HEK293T (cell line): ENCODE measurements around the gene ACYP1.

Experiments used
- CTCF ChIA-PET: fragments of 350-600 bp; formaldehyde crosslinking; extraction: SDS; loops from one replicate; lab custom pipeline; 2021; ENCODE audit warnings: antibody characterized with exemption, inconsistent platforms; lab: Yijun Ruan, JAX
- POLR2A ChIA-PET: fragments of 350-600 bp; formaldehyde crosslinking; extraction: SDS; loops from one replicate; lab custom pipeline; 2020; ENCODE audit warnings: antibody characterized with exemption, inconsistent platforms; lab: Yijun Ruan, JAX
- DNase-seq: peaks from one replicate; pipeline ENCODE4 v3.0.0; 2012; ENCODE audit warnings: mixed read lengths; ENCODE audit errors: extremely low spot score
- ARNT ChIP-seq: fragments of 450-650 bp; IDR thresholded peaks from 2 replicates; pipeline ENCODE4 v1.6.1; 2017; ENCODE audit warnings: mild to moderate bottlenecking
- BHLHE40 ChIP-seq: fragments of 450-650 bp; IDR thresholded peaks from 2 replicates; pipeline ENCODE4 v1.6.1; 2016; ENCODE audit warnings: mild to moderate bottlenecking, moderate library complexity, borderline replicate concordance
- CTBP1 ChIP-seq: fragments of 450-650 bp; IDR thresholded peaks from 2 replicates; pipeline ENCODE4 v1.6.1; 2016; ENCODE audit warnings: borderline replicate concordance
- ELF4 ChIP-seq: fragments of 450-650 bp; IDR thresholded peaks from 2 replicates; pipeline ENCODE4 v1.6.1; 2017; ENCODE audit warnings: antibody characterized with exemption
- FOXA1 ChIP-seq: fragments of 450-650 bp; IDR thresholded peaks from 2 replicates; pipeline ENCODE4 v1.6.1; 2016; ENCODE audit warnings: mild to moderate bottlenecking
- FOXK2 ChIP-seq: fragments of 450-650 bp; IDR thresholded peaks from 2 replicates; pipeline ENCODE4 v1.6.1; 2016; ENCODE audit warnings: mild to moderate bottlenecking
- FOXM1 ChIP-seq: fragments of 450-650 bp; IDR thresholded peaks from 2 replicates; pipeline ENCODE4 v1.6.1; 2017; ENCODE audit warnings: mild to moderate bottlenecking, borderline replicate concordance
- HDGF ChIP-seq: fragments of 450-650 bp; IDR thresholded peaks from 2 replicates; pipeline ENCODE4 v1.6.1; 2017; ENCODE audit warnings: antibody characterized with exemption, borderline replicate concordance
- L3MBTL2 ChIP-seq: fragments of 450-650 bp; conservative IDR thresholded peaks from 2 replicates; pipeline ENCODE4 v1.6.1; 2016; ENCODE audit warnings: mild to moderate bottlenecking
- LEF1 ChIP-seq: fragments of 450-650 bp; IDR thresholded peaks from 2 replicates; pipeline ENCODE4 v1.6.1; 2017; ENCODE audit warnings: mild to moderate bottlenecking, borderline replicate concordance
- NFRKB ChIP-seq: fragments of 450-650 bp; IDR thresholded peaks from 2 replicates; pipeline ENCODE4 v1.6.1; 2016; ENCODE audit warnings: mild to moderate bottlenecking, moderate library complexity
- SP1 ChIP-seq: fragments of 450-650 bp; IDR thresholded peaks from 2 replicates; pipeline ENCODE4 v1.6.1; 2017
- SUZ12 ChIP-seq: fragments of 450-650 bp; IDR thresholded peaks from 2 replicates; pipeline ENCODE4 v1.6.1; 2016; ENCODE audit warnings: mild to moderate bottlenecking
- TARDBP ChIP-seq: fragments of 450-650 bp; IDR thresholded peaks from 2 replicates; pipeline ENCODE4 v1.6.1; 2016
- ZNF384 ChIP-seq: fragments of 450-650 bp; IDR thresholded peaks from 2 replicates; pipeline ENCODE4 v1.6.1; 2016
- TF ChIP-seq, protein P1 (sequence below): fragments of 450-650 bp; IDR thresholded peaks from 2 replicates; pipeline ENCODE4 v1.6.1; 2016

ACYP1 gene

DNA sequence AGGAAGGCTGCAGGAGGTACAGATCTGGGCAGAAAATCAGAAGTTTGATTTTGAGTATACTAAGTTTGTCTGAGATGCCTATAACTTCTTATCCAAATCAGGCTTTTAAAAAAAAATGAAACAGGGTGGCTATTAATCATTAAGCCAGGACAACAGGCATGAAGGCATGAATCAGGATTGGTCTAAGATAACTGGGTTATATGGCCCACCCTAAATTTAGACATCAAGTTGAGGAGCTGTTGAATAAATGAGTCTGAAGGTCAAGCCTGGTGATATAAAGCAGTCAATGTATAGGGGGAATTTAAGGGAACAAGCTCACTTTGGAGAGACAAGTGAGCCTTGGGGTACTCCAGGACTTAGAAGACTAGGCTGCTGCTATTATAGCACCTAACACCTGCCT is 34.4 kb upstream of the ACYP1 start:
- POLR2A ChIA-PET, result no interaction called here
- CTCF ChIA-PET, result no interaction called here
- TF ChIP-seq, protein P1, sequence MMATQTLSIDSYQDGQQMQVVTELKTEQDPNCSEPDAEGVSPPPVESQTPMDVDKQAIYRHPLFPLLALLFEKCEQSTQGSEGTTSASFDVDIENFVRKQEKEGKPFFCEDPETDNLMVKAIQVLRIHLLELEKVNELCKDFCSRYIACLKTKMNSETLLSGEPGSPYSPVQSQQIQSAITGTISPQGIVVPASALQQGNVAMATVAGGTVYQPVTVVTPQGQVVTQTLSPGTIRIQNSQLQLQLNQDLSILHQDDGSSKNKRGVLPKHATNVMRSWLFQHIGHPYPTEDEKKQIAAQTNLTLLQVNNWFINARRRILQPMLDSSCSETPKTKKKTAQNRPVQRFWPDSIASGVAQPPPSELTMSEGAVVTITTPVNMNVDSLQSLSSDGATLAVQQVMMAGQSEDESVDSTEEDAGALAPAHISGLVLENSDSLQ, result no peak
- TF ChIP-seq SUZ12, result no peak
- no peak for TF ChIP-seq FOXA1
- TF ChIP-seq CTBP1, result no peak
- TF ChIP-seq ZNF384, result no peak
- no peak for TF ChIP-seq FOXM1
- no peak for TF ChIP-seq TARDBP
- TF ChIP-seq NFRKB, result no peak
- TF ChIP-seq HDGF, result no peak
- TF ChIP-seq SP1, result no peak
- no peak for TF ChIP-seq LEF1
- no peak for TF ChIP-seq BHLHE40
- no peak for TF ChIP-seq ARNT
- no peak for TF ChIP-seq FOXK2
- no peak for DNase-seq

DNA sequence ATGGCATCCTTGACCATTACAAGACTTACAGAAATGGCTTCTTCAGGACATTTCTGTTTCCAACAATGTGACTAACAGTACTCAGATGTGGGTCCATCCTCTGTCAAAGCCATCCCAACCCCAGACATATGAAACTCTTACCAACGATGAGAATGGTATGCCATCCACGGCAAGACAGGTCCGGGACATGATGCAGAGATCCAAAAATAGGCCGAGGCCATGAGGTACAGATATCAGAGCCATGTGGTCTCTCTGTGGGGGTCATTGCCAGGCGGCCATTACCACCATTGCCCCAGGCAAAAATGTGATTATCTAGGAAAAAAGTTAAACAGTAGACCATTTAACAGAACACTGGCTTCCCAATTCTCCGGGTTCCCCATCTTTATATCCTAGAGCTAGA is 33.1 kb upstream of the ACYP1 start:
- TF ChIP-seq ELF4 (no peak), FOXM1 (no peak), L3MBTL2 (no peak), NFRKB (no peak), SP1 (no peak), ZNF384 (no peak), TARDBP (no peak), FOXA1 (no peak), LEF1 (no peak), BHLHE40 (no peak), FOXK2 (no peak), CTBP1 (no peak), SUZ12 (no peak), ARNT (no peak), HDGF (no peak)
- TF ChIP-seq, protein P1, result no peak
- ChIA-PET CTCF (interaction anchor here (1.0 kb wide), 1 partner anchor 8 kb away, joined by 4 read pairs; no protein-coding TSS in a partner anchor), POLR2A (no interaction called here)
- DNase-seq, result no peak

DNA sequence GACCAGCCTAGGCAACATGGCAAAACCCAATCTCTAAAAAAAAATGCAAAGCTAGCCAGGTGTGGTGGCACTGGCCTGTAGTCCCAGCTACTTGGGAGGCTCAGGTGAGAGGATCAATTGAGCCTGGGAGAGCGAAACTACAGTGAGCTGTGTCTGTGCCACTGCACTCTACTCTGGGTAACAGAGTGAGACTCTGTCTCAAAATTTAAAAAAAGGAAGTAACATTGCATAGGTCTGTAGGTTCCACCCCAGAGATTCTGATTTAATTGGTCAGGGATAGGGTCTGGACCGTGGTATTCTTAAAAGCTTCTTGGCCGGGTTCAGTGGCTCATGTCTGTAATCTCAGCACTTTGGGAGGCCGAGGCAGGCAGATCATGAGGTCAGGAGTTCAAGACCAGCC is 31.9 kb upstream of the ACYP1 start:
- no peak for TF ChIP-seq CTBP1
- no peak for TF ChIP-seq ZNF384
- no peak for TF ChIP-seq BHLHE40
- TF ChIP-seq TARDBP, result no peak
- no peak for TF ChIP-seq L3MBTL2
- TF ChIP-seq ARNT, result no peak
- no peak for TF ChIP-seq FOXA1
- TF ChIP-seq HDGF, result no peak
- no peak for TF ChIP-seq SUZ12
- TF ChIP-seq FOXM1, result no peak
- no peak for TF ChIP-seq LEF1
- TF ChIP-seq ELF4, result no peak
- no peak for TF ChIP-seq NFRKB
- no peak for TF ChIP-seq SP1
- no peak for TF ChIP-seq FOXK2
- TF ChIP-seq, protein P1, result no peak
- DNase-seq, result no peak
- CTCF ChIA-PET, result interaction anchor here (0.6 kb wide), 1 partner anchor 217 kb away, joined by 6 read pairs; no protein-coding TSS in a partner anchor
- POLR2A ChIA-PET, result no interaction called here

DNA sequence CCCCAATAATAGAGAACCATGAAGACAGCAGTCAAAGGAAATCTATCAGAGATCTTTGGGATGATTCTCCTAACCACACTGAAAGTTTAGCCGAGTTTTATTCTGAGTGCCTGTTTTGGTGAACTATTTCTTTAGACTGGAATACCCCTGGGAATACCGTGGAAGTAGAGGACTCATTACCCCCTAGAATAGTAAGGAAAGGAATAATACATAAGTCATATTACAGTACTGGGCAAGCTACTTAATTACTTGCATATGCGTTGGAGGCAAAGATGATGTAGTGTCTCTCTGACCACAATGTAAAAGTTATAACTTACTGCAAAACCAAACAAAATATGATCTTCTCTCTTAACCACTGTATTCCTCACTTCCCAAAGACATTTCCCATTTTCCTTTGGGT is 31.1 kb upstream of the ACYP1 start:
- TF ChIP-seq FOXM1 (no peak), CTBP1 (no peak), FOXA1 (no peak), LEF1 (no peak), SP1 (no peak), BHLHE40 (no peak), TARDBP (no peak), SUZ12 (no peak), HDGF (no peak), ELF4 (no peak)
- TF ChIP-seq, protein P1, result no peak
- CTCF ChIA-PET, result no interaction called here
- DNase-seq, result no peak
- POLR2A ChIA-PET, result no interaction called here

DNA sequence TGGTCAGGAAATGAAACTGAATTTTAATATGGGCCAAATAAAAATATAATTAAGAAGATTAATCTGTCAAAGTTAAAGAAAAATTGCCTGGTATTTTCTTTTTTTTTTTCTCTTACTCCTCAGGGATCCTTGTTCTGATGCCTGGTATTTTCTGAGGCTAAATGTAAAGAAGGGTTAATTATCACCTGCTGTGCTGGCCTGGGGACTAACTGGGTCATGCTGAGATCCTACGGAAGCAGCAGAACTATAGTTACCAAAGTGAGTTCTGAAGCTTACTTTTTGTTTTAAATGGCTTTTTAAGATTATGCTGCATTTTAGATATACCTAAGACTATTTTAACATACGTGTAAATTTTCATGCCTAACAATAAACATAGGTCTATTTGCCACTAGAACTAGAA is 28.9 kb upstream of the ACYP1 start:
- DNase-seq, result no peak
- TF ChIP-seq ELF4, result no peak
- no peak for TF ChIP-seq L3MBTL2
- no peak for TF ChIP-seq LEF1
- no peak for TF ChIP-seq FOXM1
- TF ChIP-seq ARNT, result no peak
- TF ChIP-seq, protein P1, result no peak
- TF ChIP-seq FOXA1, result no peak
- TF ChIP-seq ZNF384, result no peak
- no peak for TF ChIP-seq SP1
- TF ChIP-seq FOXK2, result no peak
- TF ChIP-seq SUZ12, result no peak
- no peak for TF ChIP-seq CTBP1
- TF ChIP-seq NFRKB, result no peak
- TF ChIP-seq BHLHE40, result no peak
- TF ChIP-seq TARDBP, result no peak
- no peak for TF ChIP-seq HDGF
- POLR2A ChIA-PET, result no interaction called here
- CTCF ChIA-PET, result no interaction called here
